Measurements from ENCODE around the gene ANKRD11.

GRCh38 chr16:89292443-89293078 is 197.8 kb downstream of the ANKRD11 start:
- TF ChIP-seq POLR2A (IDR thresholded peaks at IDR 0.05) (no peak), CTCF (IDR thresholded peaks at IDR 0.05) (no peak)
